Pancreas (tissue), 10 donors: Measurements from ENCODE around the gene MFAP3. TPM values are rescaled to one million over a fixed set of nuclear protein-coding genes. Genes with fewer than 3 reads are reported as not detected.

Experiments
- ATAC-seq, 4 donors: fragments of 200-7000 bp; cut with Tn5 transposase; one replicate each; pipeline versions ENCODE4 v1.8.0 to v1.9.1; 2020; ENCODE audit warnings: mild to moderate bottlenecking in 4 of 4, moderate library complexity in 4 of 4
- DNase-seq, 6 donors: peaks; one replicate each; pipeline ENCODE4 v3.0.0-alpha.2; 2020
- FAIRE-seq: peaks from 2 replicates; lab custom pipeline; 2012; peaks lifted over from hg19 to GRCh38; lab: Jason Lieb, UNC
- H3K27ac ChIP-seq, 4 donors: fragments of 200-600 bp; sonication (generic); 1 replicate in 3 of 4; 2 replicates in 1 of 4; pipeline versions ENCODE4 v1.5.0 to v1.8.0; 2020
- H3K27me3 ChIP-seq, 4 donors: fragments of 200-600 bp; one replicate each; pipeline ENCODE4 v1.8.0; 2021
- H3K36me3 ChIP-seq, 3 donors: fragments of 200-600 bp; sonication (generic) in 1 of 3; one replicate each; pipeline versions ENCODE4 v1.5.0 to v1.8.0; 2020 to 2021
- H3K4me1 ChIP-seq, 3 donors: fragments of 200-600 bp; one replicate each; pipeline ENCODE4 v1.8.0; 2021
- H3K4me3 ChIP-seq, 4 donors: fragments of 200-600 bp; sonication (generic) in 2 of 4; one replicate each; pipeline versions ENCODE4 v1.5.0 to v1.8.0; 2020 to 2021
- H3K9me3 ChIP-seq, 4 donors: fragments of 200-600 bp; one replicate each; pipeline ENCODE4 v1.8.0; 2021
- CTCF ChIP-seq, 4 donors: fragments of 200-600 bp; sonication (generic) in 3 of 4; IDR thresholded peaks; one replicate each; pipeline versions ENCODE4 v1.5.0 to v1.8.0; 2021; ENCODE audit warnings: antibody characterized with exemption in 4 of 4
- WGBS, 2 donors: extraction: QIAGEN DNeasy Blood & Tissue Kit; methylation state at CpG; one replicate each; pipeline ENCODE4 v1.1.7; 2013; 5-methylcytosine and 5-hydroxymethylcytosine counted together
- intact Hi-C, 3 donors: fragments of 100-400 bp; cut with DNase I; formaldehyde crosslinking; loops; one replicate each; pipeline versions ENCODE4 v1.11.1 to v1.14.2; 2022
- polyA plus RNA-seq, 2 donors: library from polyadenylated mRNA; stranded (reverse); fragments of 200-250 nt; gene quantifications; one replicate each; pipeline ENCODE4 v1.2.3, GENCODE V29; 2013
- total RNA-seq, 6 donors: library from RNA; stranded (reverse); fragmentation: NEBNext Ultra II Directional in 4 of 6; extraction: Animal tissue kit (Norgen Biotek cat#: 25700) in 4 of 6; gene quantifications; one replicate each; pipeline versions ENCODE4 v1.2.1 to v1.2.4, GENCODE V29; 2021 to 2023
- donor health status: healthy with polysubstance abuse.
- donor health status: DM: no; HTN: no; CAD: no; lungs with moderate emphysema.
- donor health status: DM: no; HTN: no; CAD: no.
- donor health status: control.
- donor health status: control.
- donor health status: Bipolar disorder and iron deficiency.
- donor health status: DM: yes; HTN: yes; CAD: no.
- donor health status: DM: no; HTN: no; CAD: no.
- donor health status: DM: no; HTN: no; CAD: no.
- donor health status: DM: yes; HTN: yes; CAD: no.

Gene MFAP3
- total and polyA plus RNA-seq, 8 donors = 0.99 to 16.3 (median 8.6) TPM

- H3K27ac ChIP-seq = no peak overlapping the region
- intact Hi-C loops = no loop called here
- DNase-seq = no peak
- no peaks in the 10 kb centered on the region for H3K9me3 ChIP-seq
- WGBS, 2 donors = 95 to 98% methylated on average over 2 of the region's 2 CpGs
- ATAC-seq = no peak
- H3K4me3 ChIP-seq = no peak overlapping the region
- H3K36me3 ChIP-seq = peaks cover 0 to 18% (median 0%) of the 10 kb centered on the region in 3 donors
- no peak for FAIRE-seq
- peaks cover 0 to 12% (median 7%) of the 10 kb centered on the region in 3 donors for H3K4me1 ChIP-seq
- no peaks in the 10 kb centered on the region for H3K27me3 ChIP-seq
- TF ChIP-seq CTCF (IDR thresholded peaks at IDR 0.05) = no peak
These were observed 16.4 kb downstream of the MFAP3 start for GRCh38 chr5:154055201-154055600.

- Histone ChIP-seq H3K36me3 (peaks cover 0 to 10% (median 0%) of the 10 kb centered on the region in 3 donors), H3K27ac (no peak overlapping the region), H3K27me3 (no peaks in the 10 kb centered on the region), H3K9me3 (no peaks in the 10 kb centered on the region), H3K4me1 (peaks cover 0 to 12% (median 7%) of the 10 kb centered on the region in 3 donors), H3K4me3 (no peak overlapping the region)
- WGBS, 2 donors = 31 to 35% methylated on average over 10 of the region's 10 CpGs
- peak in 3 of 6 donors; percentile 9 to 41 (median 30) for DNase-seq
- FAIRE-seq = no peak
- peak in 3 of 4 donors; percentile 70 to 91 (median 79) for ATAC-seq
- no peak for TF ChIP-seq CTCF (IDR thresholded peaks at IDR 0.05)
- intact Hi-C loops = no loop called here
These were observed 19.6 kb downstream of the MFAP3 start for GRCh38 chr5:154058055-154059038.

GRCh38 chr5:154059039-154059430 lies 20.3 kb downstream of the MFAP3 start:
- DNase-seq (no peak), FAIRE-seq (no peak), ATAC-seq (peak in 2 of 4 donors; percentile 12 to 26)
- Histone ChIP-seq H3K4me3 (no peak overlapping the region), H3K4me1 (peaks cover 0 to 12% (median 7%) of the 10 kb centered on the region in 3 donors), H3K9me3 (no peaks in the 10 kb centered on the region), H3K27ac (no peak overlapping the region), H3K27me3 (no peaks in the 10 kb centered on the region), H3K36me3 (peaks cover 0 to 6% (median 0%) of the 10 kb centered on the region in 3 donors)
- intact Hi-C loops = no loop called here
- 58 to 62% methylated on average over 6 of the region's 6 CpGs for WGBS, 2 donors
- no peak for TF ChIP-seq CTCF (IDR thresholded peaks at IDR 0.05)

DNA sequence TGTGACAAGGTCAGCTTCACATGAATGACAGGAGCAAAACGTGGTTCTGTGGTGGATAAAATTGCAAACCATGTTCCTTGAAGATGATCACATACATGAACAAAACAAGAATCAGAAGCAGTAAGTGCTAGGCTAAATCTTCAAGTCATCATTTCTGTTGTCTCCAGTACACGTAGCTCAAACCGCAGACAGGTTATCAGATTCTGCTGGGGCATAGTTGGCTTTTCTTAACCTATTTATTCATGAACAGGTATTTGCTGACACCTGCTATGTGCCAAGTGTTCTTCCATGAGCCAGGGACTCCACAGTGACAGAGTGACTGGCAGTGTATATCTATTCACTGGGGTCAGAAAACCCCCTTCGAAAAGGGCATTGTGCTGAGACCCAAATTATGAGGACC lies 20.8 kb downstream of the MFAP3 start:
- no peak for FAIRE-seq
- TF ChIP-seq CTCF (IDR thresholded peaks at IDR 0.05) = no peak
- intact Hi-C loops = no loop called here
- WGBS, 2 donors = 52 to 57% methylated on average over 4 of the region's 4 CpGs
- Histone ChIP-seq H3K27me3 (no peaks in the 10 kb centered on the region), H3K36me3 (peaks cover 0 to under 1% (median 0%) of the 10 kb centered on the region in 3 donors), H3K27ac (no peak overlapping the region), H3K9me3 (no peaks in the 10 kb centered on the region), H3K4me1 (peaks cover 0 to 12% (median 7%) of the 10 kb centered on the region in 3 donors), H3K4me3 (no peak overlapping the region)
- no peak for DNase-seq
- peak in 1 of 4 donors; percentile 12 for ATAC-seq
